CD4-positive, alpha-beta T cell (primary cell): Measurements from ENCODE around the gene ACD. TPM values are rescaled to one million over a fixed set of nuclear protein-coding genes. Genes with fewer than 3 reads are reported as not detected.

Experiments
- ATAC-seq: fragments of 200-7000 bp; cut with Tn5 transposase; one replicate; pipeline ENCODE4 v1.10.0; 2022; ENCODE audit warnings: mild to moderate bottlenecking; ENCODE audit not compliant: poor library complexity
- CTCF ChIA-PET: fragments of 350-600 bp; sonication (Branson Sonifier 250); formaldehyde crosslinking; loops from one replicate; lab custom pipeline; 2021; ENCODE audit warnings: antibody characterized with exemption, inconsistent platforms; lab: Charles Lee
- POLR2A ChIA-PET: fragments of 350-600 bp; sonication (Branson Sonifier 250); formaldehyde crosslinking; loops from one replicate; lab custom pipeline; 2021; ENCODE audit warnings: antibody characterized with exemption, inconsistent platforms; lab: Charles Lee
- DNase-seq, 14 experiments: peaks; one replicate each; pipeline ENCODE4 v3.0.0-alpha.2; 2013 to 2020; ENCODE audit warnings: mixed read lengths in 2 of 14
- H3K27ac ChIP-seq, 2 donors: one replicate each; pipeline versions ENCODE4 v1.5.1 to v1.7.0; 2013; ENCODE audit warnings: low read length in 2 of 2, low read depth in 1 of 2, mild to moderate bottlenecking in 1 of 2
- H3K27me3 ChIP-seq, 2 experiments: 1 replicate in 1 of 2; 2 replicates in 1 of 2; pipeline versions ENCODE4 v1.6.1 to v1.7.0; 2013; ENCODE audit warnings: low read length in 2 of 2, control low read depth in 1 of 2, mild to moderate bottlenecking in 1 of 2, moderate library complexity in 1 of 2; ENCODE audit not compliant: insufficient read depth in 2 of 2, control insufficient read depth in 1 of 2
- H3K36me3 ChIP-seq: one replicate; pipeline ENCODE4 v1.6.1; 2013; ENCODE audit warnings: low read length, control low read depth; ENCODE audit not compliant: insufficient read depth
- H3K4me1 ChIP-seq: one replicate; pipeline ENCODE4 v1.6.1; 2013; ENCODE audit warnings: low read length, control low read depth; ENCODE audit not compliant: insufficient read depth
- H3K4me3 ChIP-seq: one replicate; pipeline ENCODE4 v1.5.1; 2013; ENCODE audit warnings: mild to moderate bottlenecking, low read length, moderate library complexity
- H3K9me3 ChIP-seq, 2 experiments: 1 replicate in 1 of 2; 2 replicates in 1 of 2; pipeline versions ENCODE4 v1.6.1 to v1.7.0; 2013; ENCODE audit warnings: low read length in 2 of 2, mild to moderate bottlenecking in 2 of 2, control low read depth in 1 of 2, moderate library complexity in 1 of 2; ENCODE audit not compliant: control insufficient read depth in 1 of 2, insufficient read depth in 1 of 2
- H3K27ac Mint-ChIP-seq: one replicate; pipeline ENCODE4 v1.8.0; 2020; ENCODE audit warnings: mixed read lengths
- H3K27me3 Mint-ChIP-seq: one replicate; pipeline ENCODE4 v1.8.0; 2021; ENCODE audit warnings: mixed read lengths
- H3K36me3 Mint-ChIP-seq: one replicate; pipeline ENCODE4 v1.8.0; 2021; ENCODE audit warnings: low read depth, mixed read lengths
- H3K4me1 Mint-ChIP-seq: one replicate; pipeline ENCODE4 v1.8.0; 2021; ENCODE audit warnings: low read depth, mixed read lengths
- H3K4me3 Mint-ChIP-seq: one replicate; pipeline ENCODE4 v1.8.0; 2020; ENCODE audit warnings: mild to moderate bottlenecking, mixed read lengths
- H3K9me3 Mint-ChIP-seq: one replicate; pipeline ENCODE4 v1.8.0; 2020; ENCODE audit warnings: mixed read lengths
- intact Hi-C, 2 experiments: fragments of 100-400 bp; cut with DNase I in 1 of 2; cut with micrococcal nuclease in 1 of 2; formaldehyde crosslinking; loops; one replicate each; pipeline versions ENCODE4 v1.15.1 to v1.9.0; 2023 to 2025; cut with DNase I, micrococcal nuclease
- total RNA-seq, 174 experiments: library from RNA in 2 of 174; stranded (reverse) in 2 of 174; gene quantifications; one replicate each; pipeline ENCODE4 v1.2.3 and lab custom pipeline; 2021 to 2026
- TF ChIP-seq, protein P1 (sequence below): fragments of 200-600 bp; IDR thresholded peaks from one replicate; pipeline ENCODE4 v1.8.0; 2022; ENCODE audit warnings: antibody characterized with exemption, mild to moderate bottlenecking

ACD gene
- total RNA-seq, 2 experiments from 2014 or later = 21.6 to 26.0 TPM

DNA sequence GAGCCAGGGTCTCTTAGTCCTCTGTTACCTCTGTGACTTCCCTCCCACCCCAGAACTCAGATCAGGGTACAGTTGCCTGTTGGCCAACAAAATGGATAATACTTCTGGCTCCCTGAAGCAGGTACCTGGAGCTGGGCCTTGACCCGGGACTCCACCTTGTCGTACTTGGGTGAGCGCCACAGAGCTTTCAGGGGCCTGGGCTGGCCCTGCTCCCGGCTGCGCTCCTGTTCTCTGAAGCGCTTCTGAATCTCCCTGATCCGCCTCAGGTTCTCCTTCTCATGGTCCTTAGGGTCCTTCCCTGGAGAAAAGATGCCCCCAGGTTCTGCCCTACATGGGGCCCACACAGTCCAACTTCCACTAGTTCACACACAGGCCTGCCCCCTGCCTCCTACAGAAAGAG, 4.8 kb upstream of the ACD start:
- no peaks in the 10 kb centered on the region for H3K36me3 ChIP-seq
- H3K27me3 ChIP-seq = no peaks in the 10 kb centered on the region
- peaks cover 37% of the 10 kb centered on the region for H3K4me1 Mint-ChIP-seq
- peak overlapping the region; percentile 62 for H3K27ac Mint-ChIP-seq
- no peaks in the 10 kb centered on the region for H3K27me3 Mint-ChIP-seq
- TF ChIP-seq, protein P1, sequence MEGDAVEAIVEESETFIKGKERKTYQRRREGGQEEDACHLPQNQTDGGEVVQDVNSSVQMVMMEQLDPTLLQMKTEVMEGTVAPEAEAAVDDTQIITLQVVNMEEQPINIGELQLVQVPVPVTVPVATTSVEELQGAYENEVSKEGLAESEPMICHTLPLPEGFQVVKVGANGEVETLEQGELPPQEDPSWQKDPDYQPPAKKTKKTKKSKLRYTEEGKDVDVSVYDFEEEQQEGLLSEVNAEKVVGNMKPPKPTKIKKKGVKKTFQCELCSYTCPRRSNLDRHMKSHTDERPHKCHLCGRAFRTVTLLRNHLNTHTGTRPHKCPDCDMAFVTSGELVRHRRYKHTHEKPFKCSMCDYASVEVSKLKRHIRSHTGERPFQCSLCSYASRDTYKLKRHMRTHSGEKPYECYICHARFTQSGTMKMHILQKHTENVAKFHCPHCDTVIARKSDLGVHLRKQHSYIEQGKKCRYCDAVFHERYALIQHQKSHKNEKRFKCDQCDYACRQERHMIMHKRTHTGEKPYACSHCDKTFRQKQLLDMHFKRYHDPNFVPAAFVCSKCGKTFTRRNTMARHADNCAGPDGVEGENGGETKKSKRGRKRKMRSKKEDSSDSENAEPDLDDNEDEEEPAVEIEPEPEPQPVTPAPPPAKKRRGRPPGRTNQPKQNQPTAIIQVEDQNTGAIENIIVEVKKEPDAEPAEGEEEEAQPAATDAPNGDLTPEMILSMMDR = no peak
- H3K27ac ChIP-seq = no peak overlapping the region
- H3K9me3 ChIP-seq = no peaks in the 10 kb centered on the region
- peaks cover 50% of the 10 kb centered on the region for H3K4me1 ChIP-seq
- H3K36me3 Mint-ChIP-seq = peaks cover 9% of the 10 kb centered on the region
- ChIA-PET POLR2A (interaction anchor here (1.1 to 1.5 kb wide), 3 partner anchors 118 to 144 kb away, joined by 3 to 4 read pairs (median 3); no protein-coding TSS in a partner anchor), CTCF (interaction anchor here (1.3 to 6.1 kb wide), 4 partner anchors 118 to 184 kb away, joined by 4 to 81 read pairs (median 9); partner anchors contain the start of gene ATP6V0D1)
- intact Hi-C loops = loop anchor here in 1 of 2 experiments (5.0 kb wide), 3 partner anchors 142 to 183 kb away; partner anchors contain the start of genes AGRP, ATP6V0D1, CENPT and NUTF2
- H3K4me3 ChIP-seq = no peak overlapping the region
- H3K9me3 Mint-ChIP-seq = no peaks in the 10 kb centered on the region
- DNase-seq (peak in 1 of 14 experiments; percentile 16), ATAC-seq (no peak)
- peak overlapping the region; percentile 56 for H3K4me3 Mint-ChIP-seq

DNA sequence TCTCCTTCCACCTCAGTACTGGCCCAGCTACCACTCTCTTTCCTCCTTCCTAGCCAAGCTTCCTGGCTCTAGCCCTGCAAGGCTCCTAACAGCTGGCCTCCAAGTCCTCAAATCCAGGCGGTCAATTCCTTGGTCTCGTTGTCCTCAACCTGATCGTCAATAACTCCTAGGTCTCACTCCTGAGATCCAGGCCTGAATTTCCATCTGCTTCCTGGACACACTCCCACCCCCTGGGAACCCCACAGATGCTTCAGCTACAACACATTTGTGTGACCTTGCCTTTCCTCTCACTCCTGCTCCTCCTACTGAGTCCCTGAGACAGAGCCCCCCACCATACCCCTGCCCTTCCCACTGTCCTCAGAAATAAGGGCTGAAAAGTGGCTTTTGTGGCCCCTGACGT, 4.2 kb upstream of the ACD start:
- H3K27me3 Mint-ChIP-seq = no peaks in the 10 kb centered on the region
- peaks cover 56% of the 10 kb centered on the region for H3K4me1 ChIP-seq
- CTCF ChIA-PET = interaction anchor here (0.9 to 2.5 kb wide), 5 partner anchors 8 to 184 kb away, joined by 3 to 14 read pairs (median 4); partner anchors contain the start of gene ATP6V0D1
- peaks cover 38% of the 10 kb centered on the region for H3K4me1 Mint-ChIP-seq
- no peak overlapping the region for H3K27ac ChIP-seq
- POLR2A ChIA-PET = interaction anchor here (1.4 to 2.3 kb wide), 3 partner anchors 19 to 143 kb away, joined by 3 to 7 read pairs (median 4); partner anchors contain the start of gene CARMIL2
- ATAC-seq = no peak
- H3K9me3 Mint-ChIP-seq = no peaks in the 10 kb centered on the region
- intact Hi-C loops = loop anchor here in 1 of 2 experiments (5.0 kb wide), 1 partner anchor 143 kb away; the partner anchor contains the start of genes RANBP10 and TSNAXIP1
- peaks cover 11% of the 10 kb centered on the region for H3K36me3 Mint-ChIP-seq
- TF ChIP-seq, protein P1 = no peak
- H3K27ac Mint-ChIP-seq = peak overlapping the region; percentile 62
- peak overlapping the region; percentile 56 for H3K4me3 Mint-ChIP-seq
- DNase-seq = peak in 1 of 14 experiments; percentile 18
- H3K9me3 ChIP-seq = no peaks in the 10 kb centered on the region
- H3K36me3 ChIP-seq = no peaks in the 10 kb centered on the region
- H3K4me3 ChIP-seq = no peak overlapping the region
- no peaks in the 10 kb centered on the region for H3K27me3 ChIP-seq

DNA sequence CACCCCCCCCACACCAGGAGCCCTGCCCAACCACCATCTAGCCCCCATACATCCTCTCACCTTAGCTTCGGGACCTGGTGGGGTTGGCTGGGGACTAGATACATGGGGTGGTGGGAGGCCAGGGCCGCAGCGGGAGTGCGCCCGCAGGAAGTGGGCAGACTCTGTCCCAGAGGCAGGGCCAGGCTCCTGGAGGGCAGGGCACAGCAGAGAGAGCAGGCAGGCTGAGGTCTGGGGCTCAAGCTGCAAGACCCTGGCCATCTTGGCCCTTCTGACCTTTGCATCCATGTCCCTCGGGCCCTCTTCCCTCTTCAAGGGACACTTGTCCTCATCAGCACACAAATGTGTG, 3.8 kb upstream of the ACD start:
- no peaks in the 10 kb centered on the region for H3K9me3 Mint-ChIP-seq
- no peak overlapping the region for H3K27ac ChIP-seq
- peaks cover 14% of the 10 kb centered on the region for H3K36me3 Mint-ChIP-seq
- CTCF ChIA-PET = interaction anchor here (0.9 to 2.5 kb wide), 4 partner anchors 9 to 183 kb away, joined by 3 to 14 read pairs (median 4); partner anchors contain the start of gene ATP6V0D1
- H3K4me1 ChIP-seq = peaks cover 60% of the 10 kb centered on the region
- H3K27me3 Mint-ChIP-seq = no peaks in the 10 kb centered on the region
- no peak for ATAC-seq
- peaks cover 43% of the 10 kb centered on the region for H3K4me1 Mint-ChIP-seq
- H3K36me3 ChIP-seq = peaks cover under 1% of the 10 kb centered on the region
- no peak for DNase-seq
- H3K9me3 ChIP-seq = no peaks in the 10 kb centered on the region
- H3K4me3 ChIP-seq = no peak overlapping the region
- H3K4me3 Mint-ChIP-seq = peak overlapping the region; percentile 56
- H3K27me3 ChIP-seq = no peaks in the 10 kb centered on the region
- H3K27ac Mint-ChIP-seq = peak overlapping the region; percentile 62
- POLR2A ChIA-PET = interaction anchor here (1.0 to 2.3 kb wide), 3 partner anchors 19 to 183 kb away, joined by 3 to 7 read pairs (median 4); partner anchors contain the start of genes ATP6V0D1 and CARMIL2
- TF ChIP-seq, protein P1 = no peak
- intact Hi-C loops = loop anchor here in 1 of 2 experiments (5.0 kb wide), 1 partner anchor 143 kb away; the partner anchor contains the start of genes RANBP10 and TSNAXIP1
